GM12873 (cell line): Measurements from ENCODE around the gene ARHGEF33.
A peak's percentile ranks its signal among the peaks of the same experiment; 100 is the strongest.

ENCODE experiments used
- TF ChIP-seq, protein P1 (sequence below): IDR thresholded peaks from 2 replicates; pipeline ENCODE4 v1.5.1; 2012; ENCODE audit warnings: low read depth, mild to moderate bottlenecking, moderate library complexity, low read length, control low read depth; ENCODE audit not compliant: insufficient read depth; ENCODE audit errors: missing control alignments

Gene ARHGEF33

DNA sequence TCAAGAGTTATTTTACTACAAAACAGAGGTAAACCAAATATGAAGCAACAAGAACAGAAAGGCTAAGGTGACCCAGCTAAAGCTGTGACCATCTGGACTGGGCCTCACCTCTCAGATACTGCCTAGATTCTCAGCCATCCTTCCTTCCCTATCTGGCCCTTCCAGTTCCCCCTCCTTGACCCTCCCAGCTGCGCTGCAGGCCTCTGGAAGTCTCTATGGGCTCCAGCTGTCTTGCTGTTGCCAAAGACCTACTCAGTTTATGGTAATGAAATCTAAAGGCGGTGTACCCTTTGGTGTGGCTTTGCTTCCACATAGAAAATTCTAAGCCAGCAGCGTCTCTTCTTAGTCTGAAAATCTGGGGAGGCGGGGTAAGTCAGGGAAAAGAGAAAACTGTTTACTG lies 55.7 kb downstream of the ARHGEF33 start:
- TF ChIP-seq, protein P1, sequence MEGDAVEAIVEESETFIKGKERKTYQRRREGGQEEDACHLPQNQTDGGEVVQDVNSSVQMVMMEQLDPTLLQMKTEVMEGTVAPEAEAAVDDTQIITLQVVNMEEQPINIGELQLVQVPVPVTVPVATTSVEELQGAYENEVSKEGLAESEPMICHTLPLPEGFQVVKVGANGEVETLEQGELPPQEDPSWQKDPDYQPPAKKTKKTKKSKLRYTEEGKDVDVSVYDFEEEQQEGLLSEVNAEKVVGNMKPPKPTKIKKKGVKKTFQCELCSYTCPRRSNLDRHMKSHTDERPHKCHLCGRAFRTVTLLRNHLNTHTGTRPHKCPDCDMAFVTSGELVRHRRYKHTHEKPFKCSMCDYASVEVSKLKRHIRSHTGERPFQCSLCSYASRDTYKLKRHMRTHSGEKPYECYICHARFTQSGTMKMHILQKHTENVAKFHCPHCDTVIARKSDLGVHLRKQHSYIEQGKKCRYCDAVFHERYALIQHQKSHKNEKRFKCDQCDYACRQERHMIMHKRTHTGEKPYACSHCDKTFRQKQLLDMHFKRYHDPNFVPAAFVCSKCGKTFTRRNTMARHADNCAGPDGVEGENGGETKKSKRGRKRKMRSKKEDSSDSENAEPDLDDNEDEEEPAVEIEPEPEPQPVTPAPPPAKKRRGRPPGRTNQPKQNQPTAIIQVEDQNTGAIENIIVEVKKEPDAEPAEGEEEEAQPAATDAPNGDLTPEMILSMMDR, result no peak

- TF ChIP-seq, protein P1, result no peak
These were observed 56.2 kb downstream of the ARHGEF33 start for GRCh38 chr2:38945911-38946310.

GRCh38 chr2:38947241-38948239 lies 57.9 kb downstream of the ARHGEF33 start:
- TF ChIP-seq, protein P1, result peak; percentile 84

DNA sequence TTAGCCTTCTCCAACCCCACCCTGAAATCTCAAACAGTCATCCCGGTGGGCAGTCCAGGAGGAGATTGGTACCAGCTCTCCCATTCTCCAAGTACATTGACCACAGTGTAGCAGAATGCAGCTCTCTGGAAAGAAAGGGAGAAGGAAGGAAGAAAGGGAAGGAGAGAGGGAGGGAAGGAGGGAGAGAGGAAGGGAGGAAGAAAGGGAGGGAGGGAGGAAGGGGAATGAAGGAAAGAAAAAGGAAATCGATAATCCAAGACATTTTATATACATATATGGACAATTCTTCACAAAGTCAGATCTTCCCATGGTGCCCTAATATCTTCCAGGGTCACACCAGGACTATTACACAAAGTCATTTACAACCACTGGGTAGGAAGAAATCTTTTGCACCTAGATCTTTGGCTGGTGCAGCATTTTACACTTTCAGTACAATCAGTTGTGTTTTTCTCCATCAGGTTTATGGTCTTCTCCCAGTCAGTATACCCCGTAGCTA lies 58.8 kb downstream of the ARHGEF33 start:
- TF ChIP-seq, protein P1, result no peak

DNA sequence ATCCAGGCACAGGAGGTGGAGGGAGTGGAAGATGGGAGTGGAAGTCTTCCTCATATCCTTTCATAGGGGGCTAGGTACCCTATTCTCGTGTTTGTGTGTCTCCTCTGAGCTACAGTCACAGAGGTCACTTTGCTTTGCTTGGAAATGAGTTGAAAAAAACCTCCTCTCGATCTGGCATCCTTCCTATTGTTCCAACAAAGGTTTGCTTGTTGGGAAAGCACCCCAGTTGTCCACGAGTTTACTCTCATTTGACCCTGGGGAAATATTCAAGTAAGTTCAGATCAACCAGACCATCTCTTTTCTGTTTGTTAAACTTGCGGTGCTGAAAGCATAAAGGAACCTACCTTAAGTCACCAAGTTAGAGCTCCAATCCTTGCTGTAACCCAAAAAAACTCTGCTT lies 59.3 kb downstream of the ARHGEF33 start:
- TF ChIP-seq, protein P1, result no peak

- TF ChIP-seq, protein P1, result no peak
These were observed 62.1 kb downstream of the ARHGEF33 start for GRCh38 chr2:38951766-38952165.

GRCh38 chr2:38957972-38958371 lies 68.3 kb downstream of the ARHGEF33 start:
- TF ChIP-seq, protein P1, result no peak
